HG02981 (cell line): ENCODE measurements around the gene S100A9.

Experiments
- ATAC-seq: cut with Tn5 transposase; IDR thresholded peaks from one replicate; pipeline ENCODE4 v1.9.1; 2021; ENCODE audit warnings: mild to moderate bottlenecking, moderate library complexity; ENCODE audit not compliant: unreplicated experiment

S100A9 gene

GRCh38 chr1:153359241-153359640 is 1.6 kb downstream of the S100A9 start:
- no peak for ATAC-seq

GRCh38 chr1:153360190-153360589 is 2.5 kb downstream of the S100A9 start:
- no peak for ATAC-seq

DNA sequence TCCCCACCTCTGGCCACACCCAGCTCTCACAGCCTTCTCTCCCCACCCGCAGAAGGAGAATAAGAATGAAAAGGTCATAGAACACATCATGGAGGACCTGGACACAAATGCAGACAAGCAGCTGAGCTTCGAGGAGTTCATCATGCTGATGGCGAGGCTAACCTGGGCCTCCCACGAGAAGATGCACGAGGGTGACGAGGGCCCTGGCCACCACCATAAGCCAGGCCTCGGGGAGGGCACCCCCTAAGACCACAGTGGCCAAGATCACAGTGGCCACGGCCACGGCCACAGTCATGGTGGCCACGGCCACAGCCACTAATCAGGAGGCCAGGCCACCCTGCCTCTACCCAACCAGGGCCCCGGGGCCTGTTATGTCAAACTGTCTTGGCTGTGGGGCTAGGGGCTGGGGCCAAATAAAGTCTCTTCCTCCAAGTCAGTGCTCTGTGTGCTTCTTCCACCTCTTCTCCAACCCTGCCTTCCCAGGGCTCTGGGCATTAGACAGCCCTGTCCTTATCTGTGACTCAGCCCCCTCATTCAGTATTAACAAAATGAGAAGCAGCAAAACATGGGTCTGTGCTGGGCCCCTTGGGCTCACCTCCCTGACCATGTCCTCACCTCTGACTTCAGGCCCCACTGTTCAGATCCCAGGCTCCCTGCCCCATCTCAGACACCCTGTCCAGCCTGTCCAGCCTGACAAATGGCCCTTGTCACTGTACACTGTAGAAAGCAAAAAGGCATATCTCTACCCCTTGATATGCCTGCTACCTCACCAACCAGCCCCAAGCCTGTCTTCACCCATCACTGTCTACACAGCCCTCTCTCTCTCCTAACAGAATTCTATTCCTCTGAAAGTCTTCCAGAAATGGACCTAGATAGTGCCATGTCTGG is 3.2 kb downstream of the S100A9 start:
- no peak for ATAC-seq

DNA sequence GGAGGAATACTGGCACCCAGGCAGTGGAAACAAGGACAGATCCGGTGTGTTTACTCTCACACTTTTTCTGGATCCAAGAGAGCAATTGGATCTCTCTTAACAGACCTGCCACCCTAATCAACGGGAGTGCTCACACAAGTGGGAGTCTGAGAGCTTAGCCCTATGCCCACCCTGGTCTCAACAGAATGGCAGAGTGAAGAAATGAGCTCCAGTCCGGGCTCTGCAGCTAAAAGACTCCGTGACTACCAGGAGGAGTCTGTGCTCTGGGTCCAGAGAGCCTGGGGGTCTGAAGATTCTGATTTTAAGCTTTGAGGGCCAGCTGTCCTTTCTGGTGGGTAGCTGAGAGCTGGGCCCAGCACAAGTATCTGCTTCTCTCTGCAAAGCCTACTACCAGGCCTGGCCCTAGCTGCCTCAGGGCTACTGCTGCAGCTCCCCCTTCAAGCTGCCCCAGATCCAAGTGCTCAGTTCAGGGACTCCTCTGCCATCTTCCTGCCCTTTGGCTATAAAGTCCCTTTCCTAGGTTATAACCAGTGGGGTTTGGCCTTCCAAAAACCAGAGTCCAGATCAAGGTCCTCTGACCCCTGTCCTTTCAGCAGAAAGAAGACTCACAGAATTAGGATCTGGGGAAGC is 3.9 kb downstream of the S100A9 start:
- ATAC-seq = no peak

DNA sequence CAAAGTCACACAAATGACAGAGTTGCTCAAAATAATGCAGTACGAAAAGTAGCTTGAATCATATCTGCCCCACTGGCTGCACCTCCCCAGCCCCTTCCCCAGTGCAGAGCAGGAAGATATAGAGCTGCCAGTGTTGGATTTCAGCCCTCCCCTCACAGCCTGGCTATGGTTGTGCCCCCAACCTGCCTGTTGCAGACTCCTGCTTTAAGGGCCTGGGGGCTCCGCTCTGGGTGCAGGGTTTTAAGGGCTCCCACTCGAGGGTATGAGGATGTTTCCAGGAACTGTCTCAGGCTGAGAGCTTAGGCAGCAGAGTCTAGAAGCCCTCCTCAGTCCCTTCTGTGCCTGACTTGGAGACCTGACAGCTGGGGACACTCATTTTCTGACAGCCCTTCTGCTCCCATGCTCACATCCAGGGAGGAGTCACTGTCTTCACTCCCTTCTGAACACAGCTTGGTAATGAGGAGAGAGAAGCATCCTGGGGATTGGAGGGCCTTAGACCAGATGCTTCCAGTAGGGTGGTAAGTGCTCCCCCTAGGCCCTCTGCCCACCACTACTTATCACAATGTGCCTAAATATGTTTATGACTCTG is 4.6 kb downstream of the S100A9 start:
- ATAC-seq = no peak

GRCh38 chr1:153363641-153364040 is 6.0 kb downstream of the S100A9 start:
- ATAC-seq = no peak

DNA sequence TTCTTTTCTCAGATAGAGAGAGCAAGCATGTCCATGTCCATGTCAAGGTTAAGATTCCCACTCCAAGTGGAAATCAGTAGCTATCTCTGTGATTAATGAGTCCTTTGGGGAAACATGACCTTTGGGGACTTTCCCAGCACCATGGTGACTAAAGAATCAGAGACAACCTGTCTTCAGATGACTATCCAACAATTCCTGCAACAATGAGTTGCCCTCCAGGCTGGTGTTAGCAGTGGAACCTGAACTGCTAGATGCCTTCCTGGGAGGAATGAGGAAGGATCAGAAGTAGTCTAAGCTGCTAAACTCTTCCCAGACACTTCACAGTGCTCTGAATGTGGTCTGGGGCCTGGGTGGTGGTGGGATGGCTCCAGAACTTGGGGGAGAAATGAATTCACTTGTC is 6.5 kb downstream of the S100A9 start:
- no peak for ATAC-seq

DNA sequence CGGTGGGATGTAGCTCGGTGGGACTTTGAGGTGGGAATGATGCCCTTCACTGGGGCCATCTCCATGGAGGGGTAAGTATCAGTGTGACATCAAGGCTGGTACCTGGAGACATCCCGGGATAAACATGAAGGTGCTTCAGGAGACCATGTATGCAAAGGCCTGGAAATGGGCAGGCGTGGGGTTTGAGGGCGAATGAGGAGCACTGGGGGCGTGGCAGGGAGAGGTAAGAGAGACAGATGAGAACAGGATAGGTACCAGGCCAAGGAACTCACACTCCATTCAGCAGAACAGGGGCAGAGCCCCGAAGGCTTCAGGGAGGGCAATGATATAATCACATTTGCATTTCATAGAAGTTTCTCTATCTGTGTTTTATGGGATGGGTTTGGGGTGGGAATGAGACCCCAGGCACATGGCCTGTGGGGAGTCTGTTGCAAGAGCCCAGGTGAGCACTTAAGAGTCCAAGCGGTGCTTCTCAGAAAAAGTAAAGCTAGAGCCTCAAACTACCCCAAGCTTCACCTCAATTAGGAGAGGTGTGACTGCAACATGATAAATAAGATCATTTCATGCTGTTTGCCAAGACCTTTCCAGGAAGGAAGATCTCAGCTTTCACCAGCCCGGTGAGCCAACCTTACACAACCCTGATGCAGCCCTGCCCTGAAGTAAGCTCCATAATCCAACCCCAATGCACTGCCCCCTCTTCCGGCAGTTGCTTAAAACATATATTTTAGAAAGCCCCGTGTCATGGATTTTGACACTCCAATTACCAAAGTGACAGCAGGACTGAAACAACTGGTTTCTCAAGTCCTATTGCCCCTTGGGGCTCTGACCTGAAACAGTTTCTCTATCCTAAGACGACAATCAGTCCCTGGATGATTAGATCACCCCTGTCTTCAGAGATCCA is 7.4 kb downstream of the S100A9 start:
- ATAC-seq = no peak

DNA sequence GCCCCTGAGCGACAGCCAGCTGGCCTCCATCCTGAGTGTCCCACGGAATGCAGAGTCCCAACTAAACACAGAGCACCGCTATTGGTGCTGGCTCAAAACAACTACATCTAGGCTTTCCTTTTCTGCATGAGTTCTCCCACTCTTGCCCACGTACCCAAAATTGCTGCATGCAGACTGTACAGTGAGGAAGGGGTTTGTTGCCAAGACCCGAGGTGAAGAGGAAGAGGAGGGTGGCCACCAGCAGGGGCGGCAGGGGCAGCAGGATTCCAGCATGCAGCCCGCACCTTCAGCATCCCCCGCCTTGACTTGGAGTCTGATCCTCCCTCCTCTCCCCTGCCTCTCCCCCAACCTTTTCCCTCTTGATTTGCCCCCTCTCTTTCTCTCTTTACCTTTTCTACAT is 8.0 kb downstream of the S100A9 start:
- ATAC-seq = no peak

- ATAC-seq = no peak
Observed at GRCh38 chr1:153366261-153366660, 8.6 kb downstream of the S100A9 start.

GRCh38 chr1:153367090-153367489 is 9.4 kb downstream of the S100A9 start:
- no peak for ATAC-seq

DNA sequence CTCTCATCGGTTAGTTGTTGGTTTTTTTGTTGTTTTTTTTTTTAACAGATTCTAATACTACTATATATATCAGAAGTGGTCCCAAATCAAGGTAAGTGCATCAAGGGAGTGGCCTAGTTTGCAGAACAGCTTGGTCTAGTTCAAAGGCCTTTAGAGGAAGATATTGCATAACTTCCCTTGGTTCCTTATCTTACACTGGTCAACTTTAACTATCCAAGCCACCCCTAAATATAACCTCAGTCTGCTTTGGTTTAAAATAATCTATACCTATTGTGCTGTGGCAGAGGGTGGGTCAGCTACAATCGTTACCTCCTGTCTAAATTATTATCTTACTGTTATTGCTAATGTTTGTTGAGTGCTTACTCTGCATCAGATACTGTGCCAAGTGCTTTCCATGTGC is 10.8 kb downstream of the S100A9 start:
- ATAC-seq = no peak

- ATAC-seq = no peak
Observed at GRCh38 chr1:153370146-153370545, 12.5 kb downstream of the S100A9 start.

- no peak for ATAC-seq
Observed at GRCh38 chr1:153371231-153371630, 13.6 kb downstream of the S100A9 start.

- no peak for ATAC-seq
Observed at GRCh38 chr1:153372571-153372970, 14.9 kb downstream of the S100A9 start.

DNA sequence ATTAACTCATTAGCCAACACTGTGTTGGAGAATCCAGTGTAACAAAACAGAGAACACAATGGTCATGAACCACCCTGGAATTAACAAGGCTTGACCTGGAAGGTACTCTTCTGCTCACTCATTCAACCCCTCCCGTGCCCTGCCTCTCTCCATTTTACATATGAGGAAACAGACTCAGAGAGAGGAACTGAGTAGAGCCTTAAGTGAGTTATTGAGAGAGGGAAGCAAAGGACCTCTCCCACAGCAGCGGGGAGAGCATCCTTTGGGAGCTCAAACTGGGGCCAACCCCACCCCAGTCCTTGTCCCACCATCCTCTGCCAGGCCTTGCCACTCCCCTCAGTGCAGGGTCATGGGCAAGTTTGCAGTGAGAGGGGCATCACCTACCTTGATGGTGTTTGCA is 16.4 kb downstream of the S100A9 start:
- no peak for ATAC-seq

DNA sequence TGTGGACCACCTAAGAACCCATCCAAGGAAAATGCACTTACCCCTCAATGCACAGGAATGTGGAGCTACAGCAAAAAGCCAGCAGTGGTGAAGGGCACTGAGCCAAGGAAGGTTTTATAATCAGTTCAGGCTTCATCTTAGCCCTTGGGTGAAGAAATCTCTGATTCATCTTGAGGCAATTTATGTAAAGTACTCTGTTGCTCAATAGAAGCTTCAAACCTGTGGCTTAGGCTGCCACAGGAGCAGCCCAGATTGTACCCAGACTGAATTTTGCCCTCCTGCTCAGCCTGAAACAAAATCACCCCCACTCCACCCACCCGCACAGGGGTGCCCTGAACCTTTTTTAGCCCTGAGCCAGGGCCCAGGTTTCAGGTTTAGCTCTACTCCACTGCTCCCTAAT is 17.9 kb downstream of the S100A9 start, which contains the start of gene S100A12:
Gene S100A12, minus strand, starts transcription at position 111 of the 400 bp plus-strand sequence. CDS start 1,029 bp downstream, outside the sequence.
- no peak for ATAC-seq

- no peak for ATAC-seq
Observed at GRCh38 chr1:153379591-153379990, 21.9 kb downstream of the S100A9 start.

DNA sequence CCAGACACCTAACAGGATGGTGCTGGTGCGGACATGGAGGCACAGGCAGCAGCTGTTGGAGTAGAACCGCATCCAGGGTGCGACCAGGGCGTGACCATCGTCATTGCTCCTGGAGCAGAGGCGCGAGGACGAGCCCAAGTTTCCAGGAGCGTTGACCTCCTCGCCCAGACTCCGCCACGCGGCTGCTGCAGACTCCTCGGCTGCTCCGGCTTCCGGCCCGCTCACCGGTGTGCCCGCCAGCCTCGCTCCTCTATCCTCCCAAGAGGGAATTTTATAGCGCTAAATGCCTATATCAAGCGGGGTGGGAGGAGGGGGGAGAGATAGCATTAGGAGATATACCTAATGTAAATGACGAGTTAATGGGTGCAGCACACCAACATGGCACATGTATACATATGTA is 23.1 kb downstream of the S100A9 start:
- ATAC-seq = no peak

GRCh38 chr1:153384958-153385580 is 27.4 kb downstream of the S100A9 start:
- no peak for ATAC-seq
